K562 (cell line): ENCODE results near the gene MRPL32. TPM values are rescaled to one million over a fixed set of nuclear protein-coding genes. Genes with fewer than 3 reads are reported as not detected.
A peak's percentile ranks its signal among the peaks of the same experiment; 100 is the strongest.

ENCODE experiments used
- ATAC-seq: fragments of 200-7000 bp; cut with Tn5 transposase; 3 replicates; pipeline ENCODE4 v1.9.1; 2020; ENCODE audit warnings: moderate library complexity
- BruUV-seq: library from RNA; stranded (reverse); fragments of 400-500 nt; replicated peaks from 2 replicates; lab custom pipeline; 2021; lab: Mats Ljungman, UMichigan
- CTCF ChIA-PET: fragments of 300-600 bp; formaldehyde crosslinking; extraction: SDS; loops from one replicate; lab custom pipeline; 2021; ENCODE audit warnings: low intra/inter-chr PET ratio; lab: Yijun Ruan, JAX
- POLR2A ChIA-PET: fragments of 300-600, 350-650 bp; sonication (Branson Sonifier 250); formaldehyde crosslinking; extraction: SDS; loops from one replicate; lab custom pipeline; 2021; ENCODE audit warnings: antibody characterized with exemption, inconsistent platforms; lab: Yijun Ruan, JAX
- DNase-seq, 4 experiments: peaks; one replicate each; pipeline versions ENCODE4 v3.0.0 to v3.0.0-alpha.2; 2011 to 2018; ENCODE audit warnings: low spot score in 3 of 4, mixed read lengths in 3 of 4; ENCODE audit errors: extremely low read depth in 1 of 4
- FAIRE-seq: peaks from 2 replicates; lab custom pipeline; 2011; peaks lifted over from hg19 to GRCh38; lab: Jason Lieb, UNC
- H2AFZ ChIP-seq: 2 replicates; pipeline ENCODE4 v1.6.0; 2011; ENCODE audit warnings: low read depth, low read length, control low read depth, inconsistent platforms
- H3K27ac ChIP-seq: fragments of 200-600 bp; 3 replicates; pipeline ENCODE4 v1.8.0; 2011; ENCODE audit warnings: low read depth, mild to moderate bottlenecking, control low read depth, inconsistent platforms, low read length, moderate library complexity, mixed read lengths; ENCODE audit errors: extremely low read depth
- H3K27me3 ChIP-seq, 2 experiments: fragments of 300-600 bp in 1 of 2; 2 replicates in 1 of 2; 3 replicates in 1 of 2; pipeline versions ENCODE4 v1.6.0 to v1.8.0; 2011; ENCODE audit warnings: inconsistent platforms in 2 of 2, low read length in 2 of 2, mild to moderate bottlenecking in 1 of 2, mixed read lengths in 1 of 2, moderate library complexity in 1 of 2; ENCODE audit not compliant: control insufficient read depth in 2 of 2, insufficient read depth in 2 of 2
- H3K36me3 ChIP-seq: fragments of 300-600 bp; 3 replicates; pipeline ENCODE4 v1.8.0; 2011; ENCODE audit warnings: mild to moderate bottlenecking, low read length, inconsistent platforms; ENCODE audit not compliant: control insufficient read depth, insufficient read depth
- H3K4me1 ChIP-seq, 2 experiments: fragments of 200-600 bp in 1 of 2; replicated peaks in 1 of 2; 2 replicates in 1 of 2; 3 replicates in 1 of 2; pipeline versions ENCODE4 v1.5.1 to v1.8.0; 2011; ENCODE audit warnings: inconsistent platforms in 2 of 2, low read length in 2 of 2, mild to moderate bottlenecking in 1 of 2, mixed read lengths in 1 of 2, moderate library complexity in 1 of 2; ENCODE audit not compliant: control insufficient read depth in 2 of 2, insufficient read depth in 2 of 2
- H3K4me2 ChIP-seq: 2 replicates; pipeline ENCODE4 v1.6.1; 2011; ENCODE audit warnings: low read length, control low read depth, inconsistent platforms, mixed read lengths; ENCODE audit not compliant: insufficient read depth
- H3K4me3 ChIP-seq: fragments of 200-600 bp; sonication (generic), shearing (Covaris generic); 2 replicates; pipeline ENCODE4 v1.5.1; 2016; ENCODE audit warnings: control low read depth, inconsistent platforms
- H3K79me2 ChIP-seq: fragments of 200-600 bp; 3 replicates; pipeline ENCODE4 v1.8.0; 2011; ENCODE audit warnings: low read length, inconsistent platforms; ENCODE audit not compliant: control insufficient read depth, insufficient read depth
- H3K9ac ChIP-seq, 2 experiments: 2 replicates each; pipeline versions ENCODE4 v1.6.0 to v1.6.1; 2011; ENCODE audit warnings: low read depth in 2 of 2, low read length in 2 of 2, control low read depth in 1 of 2, inconsistent platforms in 1 of 2, mild to moderate bottlenecking in 1 of 2, mixed read lengths in 1 of 2; ENCODE audit not compliant: insufficient read depth in 1 of 2
- H3K9me1 ChIP-seq: one replicate; pipeline ENCODE4 v1.6.0; 2011; ENCODE audit warnings: inconsistent platforms, mild to moderate bottlenecking, low read length, moderate library complexity; ENCODE audit not compliant: control insufficient read depth, insufficient read depth
- H3K9me3 ChIP-seq: replicated peaks from 2 replicates; pipeline ENCODE4 v1.5.1; 2011; ENCODE audit warnings: low read depth, low read length, inconsistent platforms; ENCODE audit not compliant: control insufficient read depth, insufficient read depth
- H4K20me1 ChIP-seq: replicated peaks from 2 replicates; pipeline ENCODE4 v1.6.1; 2011; ENCODE audit warnings: low read length, inconsistent platforms, mixed read lengths; ENCODE audit not compliant: control insufficient read depth, insufficient read depth
- HNRNPUL1 ChIP-seq: fragments of 200-400 bp; formaldehyde crosslinking; IDR thresholded peaks from 2 replicates; pipeline ENCODE4 v1.6.1; 2017; ENCODE audit warnings: low read length
- MEF2A ChIP-seq: IDR thresholded peaks from 2 replicates; pipeline ENCODE4 v1.6.1; 2011; ENCODE audit warnings: low read depth, mild to moderate bottlenecking, low read length, moderate library complexity; ENCODE audit not compliant: control insufficient read depth
- MLLT1 ChIP-seq, 2 experiments: fragments of 450-650 bp; IDR thresholded peaks; 2 replicates each; pipeline ENCODE4 v1.6.1; 2016
- RBM25 ChIP-seq: fragments of 200-400 bp; formaldehyde crosslinking; IDR thresholded peaks from 2 replicates; pipeline ENCODE4 v1.6.1; 2018; ENCODE audit warnings: low read length, low read depth, moderate library complexity; ENCODE audit not compliant: severe bottlenecking
- TFAM ChIP-seq: fragments of 250-450 bp; sonication (Bioruptor Pico); conservative IDR thresholded peaks from 2 replicates; pipeline ENCODE4 v1.5.0; 2021; ENCODE audit warnings: mild to moderate bottlenecking, moderate library complexity
- ZBTB17 ChIP-seq: fragments of 450-650 bp; formaldehyde crosslinking; IDR thresholded peaks from 2 replicates; pipeline ENCODE4 v1.4.0; 2020; ENCODE audit warnings: mild to moderate bottlenecking
- ZNF764 ChIP-seq: fragments of 250-450 bp; sonication (Bioruptor Pico); IDR thresholded peaks from 2 replicates; pipeline ENCODE4 v1.4.0; 2020; ENCODE audit warnings: low read depth, mild to moderate bottlenecking, moderate library complexity
- WGBS: fragments of 100-300 bp; shearing (Covaris generic); methylation state at CpG from one replicate; pipeline ENCODE4 v1.1.6; 2016; ENCODE audit warnings: low coverage, mixed read lengths; ENCODE audit not compliant: insufficient coverage; ENCODE audit errors: missing lambda C conversion rate; 5-methylcytosine and 5-hydroxymethylcytosine counted together
- in situ Hi-C: fragments of 300-500 bp; cut with MboI; formaldehyde crosslinking; loops from 4 replicates; pipeline ENCODE4 v1.15.0; 2018; ENCODE audit warnings: inconsistent platforms, mixed read lengths
- intact Hi-C: fragments of 100-400 bp; cut with micrococcal nuclease; formaldehyde crosslinking; loops from 2 replicates; pipeline ENCODE4 v1.14.2; 2022
- polyA plus RNA-seq, 8 experiments: library from polyadenylated mRNA; depleted of rRNA in 4 of 8; stranded (reverse) in 5 of 8; unstranded in 3 of 8; fragments of >200 nt; fragmentation: Nextera tagmentation in 2 of 8; fragmentation: Illumina TruSeq in 1 of 8; extraction: Ambion mirVana in 2 of 8; extraction: Trizol in 1 of 8; gene quantifications; 2 replicates each; pipeline versions ENCODE4 v1.2.1 to v1.2.3, GENCODE V29; 2011 to 2014; ENCODE audit warnings: inconsistent platforms in 1 of 8, missing spikeins in 1 of 8
- total RNA-seq, 7 experiments: library from RNA; depleted of rRNA in 6 of 7; stranded (reverse); fragments of >200 nt in 6 of 7; fragmentation: Illumina TruSeq in 2 of 7; extraction: Trizol in 2 of 7; gene quantifications; 2 replicates each; pipeline versions ENCODE4 v1.2.1 to v1.2.3, GENCODE V29; 2011 to 2021; ENCODE audit warnings: low replicate concordance in 1 of 7

The MRPL32 gene
- total and polyA plus RNA-seq, 9 of the 15 experiments (the other 6 are each of a cell fraction or from before 2014, with no cell fraction given): 75.5 to 351 (median 138) TPM

GRCh38 chr7:42928754-42929153, 3.4 kb upstream of the MRPL32 start (continued):
- TF ChIP-seq ZBTB17 (CRISPR knock-in tag) (0 out of 2 replicates have a peak, but pooled peaks have one; percentile 44), HNRNPUL1 (no peak), MLLT1 (IDR thresholded peaks at IDR 0.05) (peak in 1 of 2 experiments; percentile 82; a peak in 2 of 4 replicates), MEF2A (no peak), RBM25 (no peak)
- TF ChIP-seq, all 486 proteins: peak for 5

DNA sequence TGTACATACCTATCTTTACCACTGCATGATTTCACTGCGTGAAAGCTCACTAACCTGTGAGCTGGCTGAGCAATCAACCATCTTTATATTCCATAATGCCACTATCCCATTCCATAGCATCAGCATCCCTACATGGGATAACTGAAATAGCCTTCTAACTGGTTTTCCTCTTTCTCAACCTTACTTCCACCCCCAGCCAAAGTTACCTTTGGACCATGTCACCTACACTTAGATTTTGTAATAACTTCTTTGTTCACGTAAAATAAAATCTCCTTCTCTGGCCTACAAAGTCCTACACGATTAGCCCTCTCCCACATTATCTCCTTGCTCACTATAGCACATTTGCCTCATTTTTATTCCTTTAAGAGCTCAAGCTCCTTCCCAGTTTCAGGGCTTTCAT, 2.7 kb upstream of the MRPL32 start:
- no TSS peak for BruUV-seq
- intact Hi-C loops: loop anchor here (2.0 kb wide), 1 partner anchor 17 kb away; the partner anchor contains the start of gene C7orf25
- peaks cover 64% of the 10 kb centered on the region for H3K36me3 ChIP-seq
- H3K9me1 ChIP-seq: no peaks in the 10 kb centered on the region
- peak overlapping the region in 1 of 2 experiments; percentile 19; a peak in 1 of 4 replicates for H3K9ac ChIP-seq
- no peak overlapping the region for H2AFZ ChIP-seq
- CTCF ChIA-PET: no interaction called here
- H3K4me1 ChIP-seq: peaks cover 0 to 15% of the 10 kb centered on the region in 2 experiments; a peak in 4 of 5 replicates
- DNase-seq (no peak), ATAC-seq (no peak), FAIRE-seq (peak; percentile 19)
- WGBS: 50% methylated on average over 3 of the region's 3 CpGs
- no peaks in the 10 kb centered on the region for H3K9me3 ChIP-seq
- H3K27ac ChIP-seq: no peak overlapping the region
- peak overlapping the region; percentile 16 for H3K4me2 ChIP-seq
- TF ChIP-seq ZNF764 (CRISPR knock-in tag) (no peak), TFAM (no peak)
- no peaks in the 10 kb centered on the region for H3K27me3 ChIP-seq
- peaks cover 92% of the 10 kb centered on the region for H3K79me2 ChIP-seq
- H4K20me1 ChIP-seq: peaks cover 13% of the 10 kb centered on the region; the same call in 1 of the 2 replicates
- in situ Hi-C loops: loop anchor here (25.0 kb wide), 1 partner anchor 333 kb away; no protein-coding TSS in a partner anchor
- peak overlapping the region; percentile 4; the same call in 1 of the 2 replicates for H3K4me3 ChIP-seq
- POLR2A ChIA-PET: interaction anchor here (1.0 to 1.8 kb wide), 3 partner anchors 17 to 59 kb away, joined by 3 to 8 read pairs (median 3); no protein-coding TSS in a partner anchor
